ENCODE results near the gene SZT2. TPM values are rescaled to one million over a fixed set of nuclear protein-coding genes. Genes with fewer than 3 reads are reported as not detected.

SZT2 gene
- total RNA-seq, 1 experiment from 2014 or later, result 77.3 TPM

DNA sequence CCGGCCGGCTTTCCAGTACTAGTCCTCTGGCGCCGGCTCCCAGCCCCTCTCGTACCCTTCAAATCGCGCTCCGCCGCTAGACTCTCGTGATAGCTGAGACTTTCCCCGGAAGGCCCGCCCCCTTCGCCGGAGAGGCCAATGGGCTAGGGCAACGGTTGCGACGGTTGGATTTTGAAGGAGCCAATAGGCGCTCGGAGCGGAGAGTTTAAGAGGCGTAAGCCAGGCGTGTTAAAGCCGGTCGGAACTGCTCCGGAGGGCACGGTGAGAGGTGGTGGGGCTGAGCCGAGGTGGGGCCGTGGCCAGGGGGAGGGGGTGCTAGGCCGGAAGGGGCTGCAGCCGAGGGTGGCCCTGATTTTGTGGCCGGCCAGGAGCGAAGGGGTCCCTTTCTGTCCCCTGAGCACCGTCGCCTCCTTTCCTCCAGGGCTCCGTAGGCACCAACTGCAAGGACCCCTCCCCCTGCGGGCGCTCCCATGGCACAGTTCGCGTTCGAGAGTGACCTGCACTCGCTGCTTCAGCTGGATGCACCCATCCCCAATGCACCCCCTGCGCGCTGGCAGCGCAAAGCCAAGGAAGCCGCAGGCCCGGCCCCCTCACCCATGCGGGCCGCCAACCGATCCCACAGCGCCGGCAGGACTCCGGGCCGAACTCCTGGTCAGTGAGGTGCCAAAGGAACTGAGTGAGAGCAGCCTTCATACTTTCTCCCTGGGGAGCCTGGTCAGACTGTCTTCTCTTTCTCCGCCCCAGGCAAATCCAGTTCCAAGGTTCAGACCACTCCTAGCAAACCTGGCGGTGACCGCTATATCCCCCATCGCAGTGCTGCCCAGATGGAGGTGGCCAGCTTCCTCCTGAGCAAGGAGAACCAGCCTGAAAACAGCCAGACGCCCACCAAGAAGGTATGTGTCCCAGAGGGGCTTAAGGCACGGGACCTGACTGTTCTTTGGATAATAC is 30.7 kb upstream of the SZT2 start, which contains the start of gene CDC20:
Gene CDC20, plus strand, starts transcription at position 236 of the 948 bp plus-strand sequence. Its CDS starts 235 bp downstream, at position 471.
- peak within 1 kb of the TSS; percentile 81 for H3K4me3 Mint-ChIP-seq (ENCODE audit: low read depth, unreplicated experiment)
- H3K9me3 Mint-ChIP-seq (ENCODE audit: low read depth, unreplicated experiment), result no peaks in the 10 kb centered on the region
- intact Hi-C loops (cut with micrococcal nuclease; ENCODE audit: unreplicated experiment), result loop anchor here (5.0 kb wide), 1 partner anchor 122 kb away; no protein-coding TSS in a partner anchor
- CTCF ChIA-PET, result interaction anchor here (0.6 to 1.9 kb wide), 11 partner anchors 9 to 913 kb away, joined by 3 to 14 read pairs (median 6); partner anchors contain the start of genes C1orf210 and ELOVL1
- H3K27me3 Mint-ChIP-seq (ENCODE audit: unreplicated experiment), result no peaks in the 10 kb centered on the region
- peak within 1 kb of the TSS; percentile 88 for H3K27ac Mint-ChIP-seq (ENCODE audit: unreplicated experiment)
- H3K36me3 Mint-ChIP-seq (ENCODE audit: insufficient read depth, unreplicated experiment), result peaks cover 58% of the 10 kb centered on the region
- TF ChIP-seq CTCF (IDR thresholded peaks at IDR 0.05; ENCODE audit: unreplicated experiment), result no peak
- DNase-seq, result peak; percentile 98
- H3K4me1 Mint-ChIP-seq (ENCODE audit: low read depth, unreplicated experiment), result peaks cover 33% of the 10 kb centered on the region
- TSS peak; percentile 69 for BruUV-seq (replicated peaks)

DNA sequence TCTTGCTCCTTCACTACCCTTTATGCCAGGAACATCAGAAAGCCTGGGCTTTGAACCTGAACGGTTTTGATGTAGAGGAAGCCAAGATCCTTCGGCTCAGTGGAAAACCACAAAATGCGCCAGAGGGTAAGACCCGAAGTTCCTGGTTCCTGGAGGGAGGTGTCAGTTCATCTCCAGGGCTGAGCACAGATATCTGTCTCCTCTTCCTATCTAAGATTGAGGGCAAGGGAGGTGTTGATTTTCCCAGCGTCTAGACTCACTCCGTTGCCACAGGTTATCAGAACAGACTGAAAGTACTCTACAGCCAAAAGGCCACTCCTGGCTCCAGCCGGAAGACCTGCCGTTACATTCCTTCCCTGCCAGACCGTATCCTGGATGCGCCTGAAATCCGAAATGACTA is 30.0 kb upstream of the SZT2 start:
- intact Hi-C loops (cut with micrococcal nuclease; ENCODE audit: unreplicated experiment), result loop anchor here (5.0 kb wide), 1 partner anchor 122 kb away; no protein-coding TSS in a partner anchor
- no TSS peak for BruUV-seq (replicated peaks)
- CTCF ChIA-PET, result interaction anchor here (1.9 kb wide), 1 partner anchor 103 kb away, joined by 5 read pairs; no protein-coding TSS in a partner anchor
- no peak for DNase-seq
- peaks cover 40% of the 10 kb centered on the region for H3K4me1 Mint-ChIP-seq (ENCODE audit: low read depth, unreplicated experiment)
- H3K9me3 Mint-ChIP-seq (ENCODE audit: low read depth, unreplicated experiment), result no peaks in the 10 kb centered on the region
- peaks cover 65% of the 10 kb centered on the region for H3K36me3 Mint-ChIP-seq (ENCODE audit: insufficient read depth, unreplicated experiment)
- no peaks in the 10 kb centered on the region for H3K27me3 Mint-ChIP-seq (ENCODE audit: unreplicated experiment)
- no peak for TF ChIP-seq CTCF (IDR thresholded peaks at IDR 0.05; ENCODE audit: unreplicated experiment)
- peak overlapping the region; percentile 81 for H3K4me3 Mint-ChIP-seq (ENCODE audit: low read depth, unreplicated experiment)
- peak overlapping the region; percentile 88 for H3K27ac Mint-ChIP-seq (ENCODE audit: unreplicated experiment)

DNA sequence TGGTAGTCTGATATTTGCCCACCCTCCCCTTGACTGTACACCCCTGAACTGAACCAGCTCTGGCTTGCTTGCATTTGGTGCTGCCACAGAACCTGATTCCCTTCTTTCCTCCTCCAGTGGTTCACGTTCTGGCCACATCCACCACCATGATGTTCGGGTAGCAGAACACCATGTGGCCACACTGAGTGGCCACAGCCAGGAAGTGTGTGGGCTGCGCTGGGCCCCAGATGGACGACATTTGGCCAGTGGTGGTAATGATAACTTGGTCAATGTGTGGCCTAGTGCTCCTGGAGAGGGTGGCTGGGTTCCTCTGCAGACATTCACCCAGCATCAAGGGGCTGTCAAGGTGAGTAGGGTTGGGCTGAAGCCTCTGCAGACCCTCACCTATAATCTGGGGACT is 29.1 kb upstream of the SZT2 start:
- no peak for TF ChIP-seq CTCF (IDR thresholded peaks at IDR 0.05; ENCODE audit: unreplicated experiment)
- peaks cover 74% of the 10 kb centered on the region for H3K36me3 Mint-ChIP-seq (ENCODE audit: insufficient read depth, unreplicated experiment)
- no peaks in the 10 kb centered on the region for H3K27me3 Mint-ChIP-seq (ENCODE audit: unreplicated experiment)
- intact Hi-C loops (cut with micrococcal nuclease; ENCODE audit: unreplicated experiment), result no loop called here
- no TSS peak for BruUV-seq (replicated peaks)
- CTCF ChIA-PET, result no interaction called here
- no peak for DNase-seq
- H3K9me3 Mint-ChIP-seq (ENCODE audit: low read depth, unreplicated experiment), result no peaks in the 10 kb centered on the region
- H3K27ac Mint-ChIP-seq (ENCODE audit: unreplicated experiment), result no peak overlapping the region
- peak overlapping the region; percentile 81 for H3K4me3 Mint-ChIP-seq (ENCODE audit: low read depth, unreplicated experiment)
- peaks cover 49% of the 10 kb centered on the region for H3K4me1 Mint-ChIP-seq (ENCODE audit: low read depth, unreplicated experiment)

GRCh38 chr1:43363283-43363934 is 26.3 kb upstream of the SZT2 start:
- Mint-ChIP-seq H3K36me3 (ENCODE audit: insufficient read depth, unreplicated experiment) (peaks cover 97% of the 10 kb centered on the region), H3K27me3 (ENCODE audit: unreplicated experiment) (no peaks in the 10 kb centered on the region), H3K4me1 (ENCODE audit: low read depth, unreplicated experiment) (peaks cover 58% of the 10 kb centered on the region), H3K27ac (ENCODE audit: unreplicated experiment) (peak overlapping the region; percentile 48), H3K9me3 (ENCODE audit: low read depth, unreplicated experiment) (no peaks in the 10 kb centered on the region), H3K4me3 (ENCODE audit: low read depth, unreplicated experiment) (peak overlapping the region; percentile 4)
- DNase-seq, result no peak
- no TSS peak for BruUV-seq (replicated peaks)
- CTCF ChIA-PET, result interaction anchor here (0.5 kb wide), 1 partner anchor 78 kb away, joined by 4 read pairs; the partner anchor contains the start of gene C1orf210
- no peak for TF ChIP-seq CTCF (IDR thresholded peaks at IDR 0.05; ENCODE audit: unreplicated experiment)
- intact Hi-C loops (cut with micrococcal nuclease; ENCODE audit: unreplicated experiment), result no loop called here
